Left ventricle myocardium inferior (tissue), 1 donor: ENCODE results near the gene CETN1. TPM values are rescaled to one million over a fixed set of nuclear protein-coding genes. Genes with fewer than 3 reads are reported as not detected.

ENCODE experiments used
- DNase-seq: peaks from one replicate; pipeline ENCODE4 v3.0.0-alpha.2; 2020
- H3K27ac ChIP-seq: fragments of 200-600 bp; replicated peaks from 2 replicates; pipeline ENCODE4 v1.8.0; 2021
- H3K27me3 ChIP-seq: fragments of 200-600 bp; 2 replicates; pipeline ENCODE4 v1.8.0; 2021; ENCODE audit warnings: low read depth
- H3K36me3 ChIP-seq: fragments of 200-600 bp; 2 replicates; pipeline ENCODE4 v1.8.0; 2021
- H3K4me1 ChIP-seq: fragments of 200-600 bp; 2 replicates; pipeline ENCODE4 v1.8.0; 2021
- H3K4me3 ChIP-seq: fragments of 200-600 bp; 2 replicates; pipeline ENCODE4 v1.8.0; 2021; ENCODE audit warnings: mild to moderate bottlenecking, moderate library complexity
- H3K9me3 ChIP-seq: fragments of 200-600 bp; replicated peaks from 2 replicates; pipeline ENCODE4 v1.8.0; 2021
- CTCF ChIP-seq: fragments of 200-600 bp; IDR thresholded peaks from 2 replicates; pipeline ENCODE4 v1.8.0; 2021; ENCODE audit warnings: antibody characterized with exemption, mild to moderate bottlenecking, borderline replicate concordance
- intact Hi-C: fragments of 100-400 bp; cut with micrococcal nuclease; formaldehyde crosslinking; loops from one replicate; pipeline ENCODE4 v1.11.0; 2022
- total RNA-seq: library from RNA; stranded (reverse); fragmentation: NEBNext Ultra II Directional; extraction: Animal tissue kit (Norgen Biotek cat#: 25700); gene quantifications from one replicate; pipeline ENCODE4 v1.2.1, GENCODE V29; 2021
- donor health status: DM: no; HTN: yes; CAD: no; lungs with severe emphysema.

Gene CETN1
- total RNA-seq, 1 donor from 2014 or later, result not detected

GRCh38 chr18:607930-608329, 27.8 kb downstream of the CETN1 start:
- TF ChIP-seq CTCF, result no peak
- H3K36me3 ChIP-seq, result no peaks in the 10 kb centered on the region
- peaks cover 9% of the 10 kb centered on the region for H3K27me3 ChIP-seq
- no peak for DNase-seq
- no peak overlapping the region for H3K4me3 ChIP-seq
- peaks cover 4% of the 10 kb centered on the region for H3K4me1 ChIP-seq
- no peak overlapping the region for H3K27ac ChIP-seq
- H3K9me3 ChIP-seq, result no peaks in the 10 kb centered on the region
- intact Hi-C loops, result no loop called here

- Histone ChIP-seq H3K27me3 (peaks cover 5% of the 10 kb centered on the region), H3K9me3 (no peaks in the 10 kb centered on the region), H3K36me3 (no peaks in the 10 kb centered on the region), H3K4me3 (no peak overlapping the region), H3K4me1 (peaks cover 4% of the 10 kb centered on the region), H3K27ac (no peak overlapping the region)
- intact Hi-C loops, result no loop called here
- DNase-seq, result peak; percentile 38
- TF ChIP-seq CTCF, result no peak
Measured at GRCh38 chr18:610214-610928, 30.2 kb downstream of the CETN1 start.

- no peak for DNase-seq
- no peaks in the 10 kb centered on the region for H3K36me3 ChIP-seq
- no peak overlapping the region for H3K4me3 ChIP-seq
- no peak overlapping the region for H3K27ac ChIP-seq
- H3K9me3 ChIP-seq, result no peaks in the 10 kb centered on the region
- peaks cover 4% of the 10 kb centered on the region for H3K4me1 ChIP-seq
- no peak for TF ChIP-seq CTCF
- H3K27me3 ChIP-seq, result no peaks in the 10 kb centered on the region
- intact Hi-C loops, result no loop called here
Measured at GRCh38 chr18:612156-612555, 32.0 kb downstream of the CETN1 start.

- Histone ChIP-seq H3K27ac (no peak overlapping the region), H3K4me3 (no peak overlapping the region), H3K9me3 (no peaks in the 10 kb centered on the region), H3K36me3 (no peaks in the 10 kb centered on the region), H3K27me3 (peaks cover 7% of the 10 kb centered on the region), H3K4me1 (peaks cover 4% of the 10 kb centered on the region)
- DNase-seq, result no peak
- intact Hi-C loops, result no loop called here
- no peak for TF ChIP-seq CTCF
Measured at GRCh38 chr18:614193-614592, 34.0 kb downstream of the CETN1 start.

GRCh38 chr18:615092-615521, 34.9 kb downstream of the CETN1 start:
- DNase-seq, result no peak
- peak overlapping the region; percentile 41 for H3K27ac ChIP-seq
- peaks cover 7% of the 10 kb centered on the region for H3K27me3 ChIP-seq
- intact Hi-C loops, result loop anchor here (5.0 kb wide), 1 partner anchor 328 kb away; no protein-coding TSS in a partner anchor
- H3K4me1 ChIP-seq, result no peaks in the 10 kb centered on the region
- no peaks in the 10 kb centered on the region for H3K36me3 ChIP-seq
- H3K9me3 ChIP-seq, result no peaks in the 10 kb centered on the region
- H3K4me3 ChIP-seq, result no peak overlapping the region
- no peak for TF ChIP-seq CTCF
